Colon (tissue), 2 donors: ENCODE measurements around the gene RBFOX2.

ENCODE experiments used
- FAIRE-seq: peaks from 2 replicates; lab custom pipeline; 2012; peaks lifted over from hg19 to GRCh38; lab: Jason Lieb, UNC
- donor health status: control.
- donor health status: control.

The RBFOX2 gene

GRCh38 chr22:35690001-35690400, 338.6 kb downstream of the RBFOX2 start:
- FAIRE-seq: no peak

DNA sequence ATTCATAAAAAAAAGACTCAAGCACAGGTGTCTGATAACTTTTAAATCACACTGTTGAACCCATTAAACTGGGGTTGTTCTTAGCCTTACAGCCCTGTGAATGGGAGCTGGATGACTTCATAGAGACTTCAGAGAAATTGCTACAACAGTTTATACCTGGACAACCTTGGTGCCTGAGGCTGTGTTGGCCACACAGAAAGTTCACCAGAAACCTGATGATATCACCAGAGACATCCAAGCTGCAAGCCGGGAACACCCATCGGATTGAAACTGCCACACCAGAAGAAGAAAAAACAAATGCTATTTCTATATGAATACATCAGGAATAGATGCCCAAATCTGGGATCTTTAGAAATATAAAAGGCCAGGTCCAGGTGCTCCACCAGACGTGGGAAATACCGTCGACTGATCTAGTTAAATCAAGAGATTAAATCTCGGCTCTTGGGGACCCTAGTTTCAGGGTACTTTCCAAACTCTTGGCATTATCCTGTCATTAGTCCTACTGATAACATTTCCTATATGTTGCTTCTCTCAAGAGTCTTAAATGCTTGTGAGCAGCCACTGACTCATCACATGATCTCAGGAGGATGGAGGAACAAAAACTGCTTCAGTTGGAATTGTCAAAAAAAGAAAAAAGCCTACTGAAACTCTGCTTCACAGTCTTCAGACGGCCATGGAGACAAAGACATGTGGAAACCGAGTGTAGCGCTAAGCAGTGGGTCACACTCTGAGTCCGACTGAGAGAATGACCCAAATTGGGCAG, 339.5 kb downstream of the RBFOX2 start:
- no peak for FAIRE-seq
